ENCODE results near the gene BMP2K.

DNA sequence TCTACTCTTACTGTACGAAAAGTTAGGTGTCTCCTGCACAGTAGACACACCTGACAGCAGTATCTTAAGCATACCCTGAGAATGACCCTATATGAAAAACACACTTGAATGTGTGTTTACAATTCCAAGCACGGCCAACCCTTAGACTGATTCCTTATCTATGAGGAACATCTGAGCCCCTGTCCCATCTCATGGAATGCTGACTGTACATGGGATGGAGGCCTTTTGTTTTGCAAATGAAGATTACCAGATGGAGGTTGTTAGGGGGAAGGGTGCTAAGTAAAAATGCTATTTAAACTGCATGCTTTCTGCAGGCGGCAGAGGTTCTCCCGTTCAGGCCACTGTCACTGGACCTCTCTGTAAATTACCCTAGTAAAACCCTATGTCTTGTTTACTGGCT, 160.8 kb downstream of the BMP2K start:
- TF ChIP-seq, protein P1, sequence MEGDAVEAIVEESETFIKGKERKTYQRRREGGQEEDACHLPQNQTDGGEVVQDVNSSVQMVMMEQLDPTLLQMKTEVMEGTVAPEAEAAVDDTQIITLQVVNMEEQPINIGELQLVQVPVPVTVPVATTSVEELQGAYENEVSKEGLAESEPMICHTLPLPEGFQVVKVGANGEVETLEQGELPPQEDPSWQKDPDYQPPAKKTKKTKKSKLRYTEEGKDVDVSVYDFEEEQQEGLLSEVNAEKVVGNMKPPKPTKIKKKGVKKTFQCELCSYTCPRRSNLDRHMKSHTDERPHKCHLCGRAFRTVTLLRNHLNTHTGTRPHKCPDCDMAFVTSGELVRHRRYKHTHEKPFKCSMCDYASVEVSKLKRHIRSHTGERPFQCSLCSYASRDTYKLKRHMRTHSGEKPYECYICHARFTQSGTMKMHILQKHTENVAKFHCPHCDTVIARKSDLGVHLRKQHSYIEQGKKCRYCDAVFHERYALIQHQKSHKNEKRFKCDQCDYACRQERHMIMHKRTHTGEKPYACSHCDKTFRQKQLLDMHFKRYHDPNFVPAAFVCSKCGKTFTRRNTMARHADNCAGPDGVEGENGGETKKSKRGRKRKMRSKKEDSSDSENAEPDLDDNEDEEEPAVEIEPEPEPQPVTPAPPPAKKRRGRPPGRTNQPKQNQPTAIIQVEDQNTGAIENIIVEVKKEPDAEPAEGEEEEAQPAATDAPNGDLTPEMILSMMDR (IDR thresholded peaks at IDR 0.05; ENCODE audit: low read depth, low read length) = no peak
- TF ChIP-seq, protein P2, sequence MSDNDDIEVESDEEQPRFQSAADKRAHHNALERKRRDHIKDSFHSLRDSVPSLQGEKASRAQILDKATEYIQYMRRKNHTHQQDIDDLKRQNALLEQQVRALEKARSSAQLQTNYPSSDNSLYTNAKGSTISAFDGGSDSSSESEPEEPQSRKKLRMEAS (IDR thresholded peaks at IDR 0.05; ENCODE audit: low read depth, low read length) = no peak
- TF ChIP-seq POLR2A (IDR thresholded peaks at IDR 0.05; ENCODE audit: extremely low read depth, insufficient read length) = no peak
